Measurements from ENCODE around the gene SPTAN1. TPM values are rescaled to one million over a fixed set of nuclear protein-coding genes. Genes with fewer than 3 reads are reported as not detected.

SPTAN1 gene
- polyA plus RNA-seq, 2 of the 4 experiments (the other 2 are of a cell fraction): 104 to 122 TPM

DNA sequence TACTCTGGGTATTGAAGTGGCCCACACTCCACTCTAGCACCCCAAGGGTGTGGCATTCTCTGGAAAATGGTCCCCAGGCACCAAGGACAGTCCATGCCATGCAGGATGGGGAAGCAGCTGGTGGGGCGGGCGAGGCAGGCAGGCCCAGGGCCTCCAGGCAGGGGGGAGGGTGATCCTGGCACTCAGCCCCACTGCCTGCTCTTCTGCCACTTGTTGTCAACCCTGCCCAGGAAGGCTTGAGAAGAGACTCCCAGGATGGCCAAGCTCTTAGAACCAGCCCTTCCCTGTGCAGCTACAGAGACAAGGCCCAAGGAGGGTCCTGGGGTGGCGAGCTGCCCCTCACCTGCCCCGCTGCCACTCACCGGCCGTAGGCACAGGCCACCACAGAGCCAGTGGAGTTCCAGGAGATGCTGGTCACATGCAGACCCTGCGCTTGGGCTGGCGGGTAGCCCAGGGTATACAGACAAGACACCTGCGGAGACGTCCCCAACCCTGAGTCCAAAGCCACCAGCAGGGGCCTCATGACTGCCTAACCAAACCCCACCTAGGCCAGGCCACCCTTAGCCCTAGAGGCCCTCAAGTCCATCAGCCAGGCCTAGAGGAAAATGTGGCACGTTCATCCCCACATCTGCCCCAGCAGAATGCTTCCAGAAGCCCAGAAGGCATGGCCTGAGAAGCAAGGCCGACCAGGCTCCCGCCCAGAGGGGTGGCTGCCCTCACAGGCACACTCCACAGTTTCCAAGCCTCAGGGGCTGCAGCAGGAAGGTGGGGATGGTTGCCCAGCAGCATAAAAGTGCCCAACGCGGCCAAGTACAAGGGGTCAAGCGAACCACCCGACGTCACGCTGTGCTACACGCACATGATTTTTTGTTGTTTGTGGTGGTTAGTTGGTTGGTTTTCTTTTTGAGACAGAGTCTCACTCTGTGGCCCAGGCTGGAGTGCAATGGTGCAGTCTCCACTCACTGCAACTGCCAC, 84.5 kb downstream of the SPTAN1 start:
- peak overlapping the region; percentile 97 to 99 for H3K27ac ChIP-seq
- H3K4me1 ChIP-seq: peaks cover 43% of the 10 kb centered on the region
- ChIA-PET CTCF (interaction anchor here (0.6 to 7.4 kb wide), 39 partner anchors 8 to 341 kb away, joined by 3 to 61 read pairs (median 6); partner anchors contain the start of genes DYNC2I2 and PKN3), POLR2A (interaction anchor here (0.5 to 2.4 kb wide), 16 partner anchors 7 to 332 kb away, joined by 3 to 24 read pairs (median 6); partner anchors contain the start of genes CERCAM, PKN3, SET and SPTAN1)
- TF ChIP-seq CHD4 (IDR thresholded peaks at IDR 0.05; ENCODE audit: borderline replicate concordance) (no peak), SREBF2 (IDR thresholded peaks at IDR 0.05) (no peak)
- WGBS (ENCODE audit: missing lambda C conversion rate): 88% methylated on average over 14 of the region's 20 CpGs
- ATAC-seq (peak; percentile 3; a peak in 4 of 6 replicates), DNase-seq (ENCODE audit: low read depth in 1 of 2, low spot score in 1 of 2) (peak in 1 of 2 experiments; percentile 41), FAIRE-seq (no peak)
- no peaks in the 10 kb centered on the region for H3K9me3 ChIP-seq
- peak overlapping the region; percentile 31; the same call in 2 of the 3 replicates for H3K4me3 ChIP-seq
- peak overlapping the region; percentile 93 for H3K4me2 ChIP-seq

DNA sequence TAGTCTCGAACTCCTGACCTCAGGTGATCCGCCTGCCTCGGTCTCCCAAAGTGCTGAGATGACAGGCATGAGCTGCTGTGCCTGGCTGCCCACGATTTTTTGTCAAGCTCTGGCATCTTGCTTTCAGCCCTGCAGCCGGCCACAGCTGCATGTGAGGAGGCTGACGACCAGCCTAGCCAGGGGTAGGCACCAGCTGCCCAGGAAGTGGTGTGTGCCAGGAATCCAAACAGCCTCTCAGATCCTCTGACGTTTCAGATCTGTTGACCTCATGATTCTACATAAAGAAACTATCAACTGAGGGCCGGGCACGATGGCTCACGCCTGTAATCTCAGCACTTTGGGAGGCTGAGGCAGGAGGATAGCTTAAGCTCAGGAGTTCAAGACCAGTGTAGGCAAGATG, 85.3 kb downstream of the SPTAN1 start:
- H3K4me1 ChIP-seq: peaks cover 45% of the 10 kb centered on the region
- 62% methylated on average over 8 of the region's 10 CpGs for WGBS (ENCODE audit: missing lambda C conversion rate)
- ChIA-PET CTCF (interaction anchor here (1.2 to 7.4 kb wide), 7 partner anchors 8 to 276 kb away, joined by 4 to 61 read pairs (median 7); no protein-coding TSS in a partner anchor), POLR2A (no interaction called here)
- H3K4me3 ChIP-seq: no peak overlapping the region
- FAIRE-seq (no peak), ATAC-seq (no peak), DNase-seq (ENCODE audit: low read depth in 1 of 2, low spot score in 1 of 2) (no peak)
- H3K9me3 ChIP-seq: no peaks in the 10 kb centered on the region
- peak overlapping the region in 1 of 2 experiments; percentile 97; a peak in 3 of 6 replicates for H3K27ac ChIP-seq
- no peak overlapping the region for H3K4me2 ChIP-seq
- TF ChIP-seq ZNF302 (CRISPR knock-in tag; IDR thresholded peaks at IDR 0.05) (no peak), HOXB13 (CRISPR knock-in tag; IDR thresholded peaks at IDR 0.05; ENCODE audit: low read depth) (no peak), KDM1A (IDR thresholded peaks at IDR 0.05; ENCODE audit: low read depth) (no peak), JUNB (IDR thresholded peaks at IDR 0.05) (no peak), SMC3 (IDR thresholded peaks at IDR 0.05) (no peak), CBX2 (IDR thresholded peaks at IDR 0.05; ENCODE audit: borderline replicate concordance, low read depth) (no peak), FOSB (CRISPR knock-in tag; IDR thresholded peaks at IDR 0.05) (no peak), RARB (CRISPR knock-in tag; IDR thresholded peaks at IDR 0.05) (no peak), MYC (IDR thresholded peaks at IDR 0.05; ENCODE audit: borderline replicate concordance, low read length) (no peak), HDAC2 (IDR thresholded peaks at IDR 0.05) (no peak), BHLHE40 (IDR thresholded peaks at IDR 0.05; ENCODE audit: low read depth, low read length) (no peak), RCOR1 (IDR thresholded peaks at IDR 0.05; ENCODE audit: low read depth, low read length) (no peak), EHMT2 (IDR thresholded peaks at IDR 0.05; ENCODE audit: low read depth) (no peak), EP300 (IDR thresholded peaks at IDR 0.05) (no peak), MAZ (IDR thresholded peaks at IDR 0.05; ENCODE audit: borderline replicate concordance, low read depth, low read length) (no peak)
- TF ChIP-seq, protein P1, sequence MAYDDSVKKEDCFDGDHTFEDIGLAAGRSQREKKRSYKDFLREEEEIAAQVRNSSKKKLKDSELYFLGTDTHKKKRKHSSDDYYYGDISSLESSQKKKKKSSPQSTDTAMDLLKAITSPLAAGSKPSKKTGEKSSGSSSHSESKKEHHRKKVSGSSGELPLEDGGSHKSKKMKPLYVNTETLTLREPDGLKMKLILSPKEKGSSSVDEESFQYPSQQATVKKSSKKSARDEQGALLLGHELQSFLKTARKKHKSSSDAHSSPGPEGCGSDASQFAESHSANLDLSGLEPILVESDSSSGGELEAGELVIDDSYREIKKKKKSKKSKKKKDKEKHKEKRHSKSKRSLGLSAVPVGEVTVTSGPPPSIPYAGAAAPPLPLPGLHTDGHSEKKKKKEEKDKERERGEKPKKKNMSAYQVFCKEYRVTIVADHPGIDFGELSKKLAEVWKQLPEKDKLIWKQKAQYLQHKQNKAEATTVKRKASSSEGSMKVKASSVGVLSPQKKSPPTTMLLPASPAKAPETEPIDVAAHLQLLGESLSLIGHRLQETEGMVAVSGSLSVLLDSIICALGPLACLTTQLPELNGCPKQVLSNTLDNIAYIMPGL (CRISPR knock-in tag; IDR thresholded peaks at IDR 0.05; ENCODE audit: borderline replicate concordance): no peak
- TF ChIP-seq, protein P2, sequence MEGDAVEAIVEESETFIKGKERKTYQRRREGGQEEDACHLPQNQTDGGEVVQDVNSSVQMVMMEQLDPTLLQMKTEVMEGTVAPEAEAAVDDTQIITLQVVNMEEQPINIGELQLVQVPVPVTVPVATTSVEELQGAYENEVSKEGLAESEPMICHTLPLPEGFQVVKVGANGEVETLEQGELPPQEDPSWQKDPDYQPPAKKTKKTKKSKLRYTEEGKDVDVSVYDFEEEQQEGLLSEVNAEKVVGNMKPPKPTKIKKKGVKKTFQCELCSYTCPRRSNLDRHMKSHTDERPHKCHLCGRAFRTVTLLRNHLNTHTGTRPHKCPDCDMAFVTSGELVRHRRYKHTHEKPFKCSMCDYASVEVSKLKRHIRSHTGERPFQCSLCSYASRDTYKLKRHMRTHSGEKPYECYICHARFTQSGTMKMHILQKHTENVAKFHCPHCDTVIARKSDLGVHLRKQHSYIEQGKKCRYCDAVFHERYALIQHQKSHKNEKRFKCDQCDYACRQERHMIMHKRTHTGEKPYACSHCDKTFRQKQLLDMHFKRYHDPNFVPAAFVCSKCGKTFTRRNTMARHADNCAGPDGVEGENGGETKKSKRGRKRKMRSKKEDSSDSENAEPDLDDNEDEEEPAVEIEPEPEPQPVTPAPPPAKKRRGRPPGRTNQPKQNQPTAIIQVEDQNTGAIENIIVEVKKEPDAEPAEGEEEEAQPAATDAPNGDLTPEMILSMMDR (IDR thresholded peaks at IDR 0.05): no peak
- TF ChIP-seq, protein P3, sequence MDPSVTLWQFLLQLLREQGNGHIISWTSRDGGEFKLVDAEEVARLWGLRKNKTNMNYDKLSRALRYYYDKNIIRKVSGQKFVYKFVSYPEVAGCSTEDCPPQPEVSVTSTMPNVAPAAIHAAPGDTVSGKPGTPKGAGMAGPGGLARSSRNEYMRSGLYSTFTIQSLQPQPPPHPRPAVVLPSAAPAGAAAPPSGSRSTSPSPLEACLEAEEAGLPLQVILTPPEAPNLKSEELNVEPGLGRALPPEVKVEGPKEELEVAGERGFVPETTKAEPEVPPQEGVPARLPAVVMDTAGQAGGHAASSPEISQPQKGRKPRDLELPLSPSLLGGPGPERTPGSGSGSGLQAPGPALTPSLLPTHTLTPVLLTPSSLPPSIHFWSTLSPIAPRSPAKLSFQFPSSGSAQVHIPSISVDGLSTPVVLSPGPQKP (IDR thresholded peaks at IDR 0.05; ENCODE audit: low read depth, low read length): no peak

Measured in A549 (cell line).